ENCODE results near the gene MMP26.

The MMP26 gene

DNA sequence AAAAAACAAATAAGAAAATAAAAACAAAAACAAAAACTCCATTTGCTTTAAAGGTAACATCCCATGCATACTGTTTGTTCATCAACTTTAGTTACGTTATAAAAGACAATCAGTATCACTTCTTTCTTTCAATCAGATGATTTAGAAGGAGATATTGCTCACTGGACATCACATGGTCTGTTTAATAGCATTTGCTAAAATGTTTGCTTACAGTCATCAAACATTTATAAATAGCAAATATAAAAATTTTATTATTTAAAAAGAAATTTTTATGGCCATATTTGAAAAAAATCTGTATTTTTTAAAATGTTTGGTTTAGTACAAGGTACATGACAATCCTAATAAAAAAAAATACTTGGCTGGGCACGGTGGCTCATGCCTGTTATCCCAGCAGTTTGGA is 22.6 kb downstream of the MMP26 start:
- FAIRE-seq, result no peak
- TF ChIP-seq CTCF (IDR thresholded peaks at IDR 0.05; ENCODE audit: insufficient read depth, missing control alignments), result no peak
- no peak for DNase-seq (ENCODE audit: insufficient read length, low spot score)

- FAIRE-seq (no peak), DNase-seq (ENCODE audit: insufficient read length, low spot score) (no peak)
- no peak for TF ChIP-seq CTCF (IDR thresholded peaks at IDR 0.05; ENCODE audit: insufficient read depth, missing control alignments)
These were observed 36.2 kb downstream of the MMP26 start for GRCh38 chr11:4740735-4741134.

GRCh38 chr11:4748438-4748837 is 43.9 kb downstream of the MMP26 start:
- no peak for FAIRE-seq
- TF ChIP-seq CTCF (IDR thresholded peaks at IDR 0.05; ENCODE audit: insufficient read depth, missing control alignments), result no peak

GRCh38 chr11:4751201-4751600 is 46.6 kb downstream of the MMP26 start:
- no peak for FAIRE-seq
- no peak for TF ChIP-seq CTCF (IDR thresholded peaks at IDR 0.05; ENCODE audit: insufficient read depth, missing control alignments)
- DNase-seq (ENCODE audit: insufficient read length, low spot score), result no peak

More at GRCh38 chr11:4748438-4748837, 43.9 kb downstream of the MMP26 start:
- no peak for DNase-seq (ENCODE audit: insufficient read length, low spot score)

Measured in D721Med (cell line).